Neural cell (in vitro differentiated cells): ENCODE results near the gene TCFL5. TPM values are rescaled to one million over a fixed set of nuclear protein-coding genes. Genes with fewer than 3 reads are reported as not detected.

ENCODE experiments used
- H2AFZ ChIP-seq: fragments of 200-600, 300-800 bp; sonication (generic), shearing (Covaris generic); 2 replicates; pipeline ENCODE4 v1.6.0; 2014; ENCODE audit warnings: low read depth, mild to moderate bottlenecking, antibody characterized with exemption, low read length, moderate library complexity
- H3F3A ChIP-seq: fragments of 200-600 bp; shearing (Covaris generic); 2 replicates; pipeline ENCODE4 v1.6.1; 2016; ENCODE audit warnings: mild to moderate bottlenecking, moderate library complexity, mixed read lengths, antibody characterized with exemption, low read length; ENCODE audit not compliant: insufficient read depth, poor library complexity, severe bottlenecking
- H3K27ac ChIP-seq: fragments of 200-600, 300-800 bp; sonication (generic), shearing (Covaris generic); 2 replicates; pipeline ENCODE4 v1.5.1; 2014; ENCODE audit warnings: mild to moderate bottlenecking, low read length, moderate library complexity
- H3K27me3 ChIP-seq: fragments of 300-800, 200-600 bp; sonication (generic), shearing (Covaris generic); 2 replicates; pipeline ENCODE4 v1.6.0; 2014; ENCODE audit warnings: mild to moderate bottlenecking, low read depth, low read length, moderate library complexity; ENCODE audit not compliant: insufficient read depth
- H3K36me3 ChIP-seq: fragments of 300-800, 200-600 bp; sonication (generic), shearing (Covaris generic); 2 replicates; pipeline ENCODE4 v1.5.1; 2014; ENCODE audit warnings: mild to moderate bottlenecking, antibody characterized with exemption, low read length, moderate library complexity; ENCODE audit not compliant: insufficient read depth
- H3K4me2 ChIP-seq: fragments of 300-800, 200-600 bp; sonication (generic), shearing (Covaris generic); 2 replicates; pipeline ENCODE4 v1.6.0; 2014; ENCODE audit warnings: mild to moderate bottlenecking, low read length
- H3K4me3 ChIP-seq: fragments of 300-800, 200-600 bp; sonication (generic), shearing (Covaris generic); 2 replicates; pipeline ENCODE4 v1.5.1; 2014; ENCODE audit warnings: mild to moderate bottlenecking, low read length, moderate library complexity
- H3K79me2 ChIP-seq: fragments of 200-600 bp; shearing (Covaris generic); replicated peaks from 2 replicates; pipeline ENCODE4 v1.6.0; 2014; ENCODE audit warnings: mild to moderate bottlenecking, low read length, moderate library complexity; ENCODE audit not compliant: insufficient read depth
- H3K9ac ChIP-seq: fragments of 300-800, 200-600 bp; sonication (generic), shearing (Covaris generic); 2 replicates; pipeline ENCODE4 v1.6.1; 2016; ENCODE audit warnings: mild to moderate bottlenecking, low read length, mixed read lengths
- H3K9me2 ChIP-seq: fragments of 200-600 bp; shearing (Covaris generic); 2 replicates; pipeline ENCODE4 v1.6.1; 2016; ENCODE audit warnings: mild to moderate bottlenecking, low read length, mixed read lengths; ENCODE audit not compliant: insufficient read depth
- H3K9me3 ChIP-seq: fragments of 200-600, 300-800 bp; sonication (generic), shearing (Covaris generic); 2 replicates; pipeline ENCODE4 v1.6.1; 2016; ENCODE audit warnings: mild to moderate bottlenecking, mixed run types, low read length, moderate library complexity, mixed read lengths
- H4K20me1 ChIP-seq: fragments of 200-600 bp; shearing (Covaris generic); 2 replicates; pipeline ENCODE4 v1.6.1; 2016; ENCODE audit warnings: mild to moderate bottlenecking, mixed run types; ENCODE audit not compliant: insufficient read depth
- EP300 ChIP-seq: fragments of 450-650 bp; conservative IDR thresholded peaks from 2 replicates; pipeline ENCODE4 v1.6.1; 2014; ENCODE audit warnings: antibody characterized with exemption, mild to moderate bottlenecking, moderate library complexity; ENCODE audit not compliant: poor library complexity, severe bottlenecking
- EZH2 ChIP-seq: fragments of 200-600, 300-800 bp; shearing (Covaris generic), sonication (generic); IDR thresholded peaks from 2 replicates; pipeline ENCODE4 v1.6.1; 2014; ENCODE audit warnings: antibody characterized with exemption, low read length, borderline replicate concordance, mild to moderate bottlenecking; ENCODE audit not compliant: insufficient read depth, poor library complexity, severe bottlenecking
- MXI1 ChIP-seq: fragments of 450-650 bp; conservative IDR thresholded peaks from 2 replicates; pipeline ENCODE4 v1.6.1; 2014; ENCODE audit warnings: antibody characterized with exemption, mild to moderate bottlenecking; ENCODE audit not compliant: poor library complexity, severe bottlenecking
- POLR2AphosphoS5 ChIP-seq: IDR thresholded peaks from 2 replicates; pipeline ENCODE4 v1.6.1; 2012
- RAD21 ChIP-seq: fragments of 450-650 bp; conservative IDR thresholded peaks from 2 replicates; pipeline ENCODE4 v1.6.1; 2014; ENCODE audit warnings: antibody characterized with exemption, mild to moderate bottlenecking, moderate library complexity
- REST ChIP-seq: IDR thresholded peaks from 2 replicates; pipeline ENCODE4 v1.6.1; 2012; ENCODE audit warnings: borderline replicate concordance
- SMC3 ChIP-seq: fragments of 450-650 bp; conservative IDR thresholded peaks from 2 replicates; pipeline ENCODE4 v1.6.1; 2014; ENCODE audit warnings: antibody characterized with exemption, mild to moderate bottlenecking, moderate library complexity; ENCODE audit not compliant: poor library complexity
- TAF1 ChIP-seq: IDR thresholded peaks from 2 replicates; pipeline ENCODE4 v1.6.1; 2012; ENCODE audit warnings: low read depth
- polyA plus RNA-seq: library from polyadenylated mRNA; depleted of rRNA; stranded (reverse); fragments of >200 nt; gene quantifications from 2 replicates; pipeline ENCODE4 v1.2.3, GENCODE V29; 2014
- TF ChIP-seq, protein P1 (sequence below): fragments of 450-650 bp; IDR thresholded peaks from 2 replicates; pipeline ENCODE4 v1.5.1; 2014; ENCODE audit warnings: antibody characterized with exemption, mild to moderate bottlenecking, moderate library complexity; ENCODE audit not compliant: poor library complexity, severe bottlenecking

Gene TCFL5
- polyA plus RNA-seq, 1 donor from 2014 or later = 9.8 TPM

DNA sequence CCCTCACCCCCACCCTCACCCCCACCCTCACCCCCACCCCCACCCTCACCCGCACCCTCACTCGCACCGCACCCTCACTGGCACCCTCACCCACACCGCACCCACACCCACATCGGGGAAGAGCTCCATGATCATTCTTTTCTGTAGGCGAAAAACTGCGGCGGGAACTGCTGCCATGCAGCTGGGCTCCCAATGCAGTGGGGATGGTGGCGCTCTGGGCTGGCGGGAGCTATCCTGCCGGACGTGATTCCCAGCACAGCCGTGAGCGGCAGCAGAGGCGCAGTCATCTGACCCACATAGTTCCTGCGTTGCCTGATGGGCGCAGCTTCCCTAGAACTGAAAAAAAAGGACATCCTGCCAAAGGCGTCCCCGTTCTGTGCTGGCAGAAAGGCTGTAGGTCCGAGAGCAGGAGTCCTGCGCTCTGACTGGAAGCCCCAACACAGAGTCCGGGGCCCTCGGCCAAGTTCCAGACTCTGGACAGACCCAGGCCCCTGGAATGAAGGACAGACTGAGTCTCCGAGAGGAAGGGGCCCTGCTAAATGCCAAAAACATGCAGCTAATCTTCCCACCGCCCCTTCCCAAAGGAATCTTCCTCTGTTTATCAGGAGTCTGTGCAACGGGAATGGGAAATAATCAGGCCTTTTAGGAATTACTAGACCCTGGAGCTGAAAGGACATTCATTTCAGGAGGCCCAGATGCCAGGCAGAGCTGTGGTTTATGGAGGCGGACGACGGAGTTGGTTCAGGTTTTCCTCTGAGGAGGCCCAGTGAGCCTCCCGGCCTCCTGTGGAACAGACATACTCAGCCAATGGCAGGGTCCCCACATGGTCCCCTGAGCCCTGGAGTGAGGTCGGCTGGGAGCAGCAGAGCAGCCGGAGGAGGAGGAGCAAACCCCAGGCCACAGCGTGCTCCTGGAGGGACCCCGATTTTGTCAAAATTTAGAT is 14.1 kb upstream of the TCFL5 start:
- H3K36me3 ChIP-seq = no peaks in the 10 kb centered on the region
- no peak overlapping the region for H3K4me3 ChIP-seq

GRCh38 chr20:62874964-62875344 is 13.3 kb upstream of the TCFL5 start:
- Histone ChIP-seq H3K27me3 (no peaks in the 10 kb centered on the region), H3K9me3 (no peaks in the 10 kb centered on the region), H3K9me2 (no peaks in the 10 kb centered on the region), H3K4me2 (no peak overlapping the region), H3K4me3 (no peak overlapping the region), H3F3A (no peaks in the 10 kb centered on the region), H3K9ac (no peak overlapping the region), H3K79me2 (no peaks in the 10 kb centered on the region), H4K20me1 (no peaks in the 10 kb centered on the region), H3K27ac (no peak overlapping the region), H2AFZ (no peak overlapping the region), H3K36me3 (no peaks in the 10 kb centered on the region)
- TF ChIP-seq, protein P1, sequence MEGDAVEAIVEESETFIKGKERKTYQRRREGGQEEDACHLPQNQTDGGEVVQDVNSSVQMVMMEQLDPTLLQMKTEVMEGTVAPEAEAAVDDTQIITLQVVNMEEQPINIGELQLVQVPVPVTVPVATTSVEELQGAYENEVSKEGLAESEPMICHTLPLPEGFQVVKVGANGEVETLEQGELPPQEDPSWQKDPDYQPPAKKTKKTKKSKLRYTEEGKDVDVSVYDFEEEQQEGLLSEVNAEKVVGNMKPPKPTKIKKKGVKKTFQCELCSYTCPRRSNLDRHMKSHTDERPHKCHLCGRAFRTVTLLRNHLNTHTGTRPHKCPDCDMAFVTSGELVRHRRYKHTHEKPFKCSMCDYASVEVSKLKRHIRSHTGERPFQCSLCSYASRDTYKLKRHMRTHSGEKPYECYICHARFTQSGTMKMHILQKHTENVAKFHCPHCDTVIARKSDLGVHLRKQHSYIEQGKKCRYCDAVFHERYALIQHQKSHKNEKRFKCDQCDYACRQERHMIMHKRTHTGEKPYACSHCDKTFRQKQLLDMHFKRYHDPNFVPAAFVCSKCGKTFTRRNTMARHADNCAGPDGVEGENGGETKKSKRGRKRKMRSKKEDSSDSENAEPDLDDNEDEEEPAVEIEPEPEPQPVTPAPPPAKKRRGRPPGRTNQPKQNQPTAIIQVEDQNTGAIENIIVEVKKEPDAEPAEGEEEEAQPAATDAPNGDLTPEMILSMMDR = no peak
- TF ChIP-seq EP300 = no peak
- TF ChIP-seq TAF1 = no peak
- no peak for TF ChIP-seq RAD21
- no peak for TF ChIP-seq MXI1
- TF ChIP-seq SMC3 = no peak
- TF ChIP-seq EZH2 = no peak
- no peak for TF ChIP-seq POLR2AphosphoS5

More for the DNA sequence above, 14.1 kb upstream of the TCFL5 start:
- Histone ChIP-seq H3K9me3 (no peaks in the 10 kb centered on the region), H3K9me2 (no peaks in the 10 kb centered on the region), H3F3A (no peaks in the 10 kb centered on the region), H3K79me2 (no peaks in the 10 kb centered on the region), H3K27me3 (no peaks in the 10 kb centered on the region), H3K4me2 (no peak overlapping the region), H3K9ac (no peak overlapping the region), H2AFZ (no peak overlapping the region), H3K27ac (no peak overlapping the region), H4K20me1 (no peaks in the 10 kb centered on the region)
- no peak for TF ChIP-seq TAF1
- TF ChIP-seq EZH2 = no peak
- TF ChIP-seq, protein P1 = no peak
- no peak for TF ChIP-seq MXI1
- TF ChIP-seq RAD21 = no peak
- no peak for TF ChIP-seq REST
- TF ChIP-seq POLR2AphosphoS5 = no peak
- no peak for TF ChIP-seq EP300
- TF ChIP-seq SMC3 = no peak
